ENCODE data around the gene NUAK2.

NUAK2 gene

DNA sequence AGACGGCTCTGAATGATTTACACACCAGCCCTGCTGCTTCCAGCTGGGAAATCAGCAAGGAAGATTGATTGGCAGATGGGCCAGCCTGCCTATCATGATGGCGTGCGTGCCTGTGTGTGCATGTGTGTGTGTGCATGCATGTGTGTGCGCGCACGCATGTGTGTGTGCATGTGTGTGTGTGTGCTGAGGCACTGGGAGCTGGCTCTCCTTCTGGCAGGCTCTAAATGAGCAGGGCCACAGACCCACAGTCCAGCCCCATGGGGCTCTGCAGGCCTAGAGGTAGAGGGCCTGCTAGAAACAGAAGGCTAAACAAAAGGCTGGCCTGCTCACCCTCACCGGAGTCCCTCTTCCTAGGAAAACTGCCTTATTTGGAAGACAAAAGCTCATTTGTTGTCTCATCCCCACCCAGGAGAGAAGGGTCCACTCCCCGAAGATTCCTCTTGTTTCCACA, 29.2 kb upstream of the NUAK2 start:
- H4K20me1 ChIP-seq (ENCODE audit: insufficient read depth, low read length) = no peaks in the 10 kb centered on the region
- no peaks in the 10 kb centered on the region for H3K9me3 ChIP-seq (ENCODE audit: low read length)
- H3K27ac ChIP-seq (ENCODE audit: low read depth, low read length, poor library complexity, severe bottlenecking) = no peak overlapping the region
- TF ChIP-seq, protein P1, sequence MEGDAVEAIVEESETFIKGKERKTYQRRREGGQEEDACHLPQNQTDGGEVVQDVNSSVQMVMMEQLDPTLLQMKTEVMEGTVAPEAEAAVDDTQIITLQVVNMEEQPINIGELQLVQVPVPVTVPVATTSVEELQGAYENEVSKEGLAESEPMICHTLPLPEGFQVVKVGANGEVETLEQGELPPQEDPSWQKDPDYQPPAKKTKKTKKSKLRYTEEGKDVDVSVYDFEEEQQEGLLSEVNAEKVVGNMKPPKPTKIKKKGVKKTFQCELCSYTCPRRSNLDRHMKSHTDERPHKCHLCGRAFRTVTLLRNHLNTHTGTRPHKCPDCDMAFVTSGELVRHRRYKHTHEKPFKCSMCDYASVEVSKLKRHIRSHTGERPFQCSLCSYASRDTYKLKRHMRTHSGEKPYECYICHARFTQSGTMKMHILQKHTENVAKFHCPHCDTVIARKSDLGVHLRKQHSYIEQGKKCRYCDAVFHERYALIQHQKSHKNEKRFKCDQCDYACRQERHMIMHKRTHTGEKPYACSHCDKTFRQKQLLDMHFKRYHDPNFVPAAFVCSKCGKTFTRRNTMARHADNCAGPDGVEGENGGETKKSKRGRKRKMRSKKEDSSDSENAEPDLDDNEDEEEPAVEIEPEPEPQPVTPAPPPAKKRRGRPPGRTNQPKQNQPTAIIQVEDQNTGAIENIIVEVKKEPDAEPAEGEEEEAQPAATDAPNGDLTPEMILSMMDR (IDR thresholded peaks at IDR 0.05; ENCODE audit: low read length) = no peak
- no peak for TF ChIP-seq EZH2 (IDR thresholded peaks at IDR 0.05; ENCODE audit: borderline replicate concordance, low read length)
- no peak overlapping the region for H3K4me2 ChIP-seq (ENCODE audit: low read length)
- H2AFZ ChIP-seq (ENCODE audit: low read length) = no peak overlapping the region
- H3K9ac ChIP-seq (ENCODE audit: low read length) = no peak overlapping the region
- no peaks in the 10 kb centered on the region for H3K36me3 ChIP-seq (ENCODE audit: insufficient read depth, low read length)
- no peaks in the 10 kb centered on the region for H3F3A ChIP-seq (ENCODE audit: insufficient read depth, low read length)
- H3K4me3 ChIP-seq (ENCODE audit: low read depth, low read length, poor library complexity, severe bottlenecking) = no peak overlapping the region
- no peaks in the 10 kb centered on the region for H3K9me2 ChIP-seq (ENCODE audit: low read depth, low read length)
- H3K79me2 ChIP-seq (ENCODE audit: insufficient read depth, low read length) = no peaks in the 10 kb centered on the region
- H3K4me1 ChIP-seq (ENCODE audit: insufficient read depth, low read length, severe bottlenecking) = no peaks in the 10 kb centered on the region
- H3K27me3 ChIP-seq (ENCODE audit: insufficient read depth, low read length) = peaks cover 5% of the 10 kb centered on the region; the same call in 1 of the 2 replicates

- Histone ChIP-seq H3K4me1 (ENCODE audit: insufficient read depth, low read length, severe bottlenecking) (no peaks in the 10 kb centered on the region), H4K20me1 (ENCODE audit: insufficient read depth, low read length) (no peaks in the 10 kb centered on the region), H3K27me3 (ENCODE audit: insufficient read depth, low read length) (peaks cover 5% of the 10 kb centered on the region; the same call in 1 of the 2 replicates), H3K9me2 (ENCODE audit: low read depth, low read length) (no peaks in the 10 kb centered on the region), H3F3A (ENCODE audit: insufficient read depth, low read length) (no peaks in the 10 kb centered on the region), H3K36me3 (ENCODE audit: insufficient read depth, low read length) (no peaks in the 10 kb centered on the region), H3K4me2 (ENCODE audit: low read length) (no peak overlapping the region), H3K9ac (ENCODE audit: low read length) (no peak overlapping the region), H3K79me2 (ENCODE audit: insufficient read depth, low read length) (no peaks in the 10 kb centered on the region), H3K9me3 (ENCODE audit: low read length) (no peaks in the 10 kb centered on the region), H3K27ac (ENCODE audit: low read depth, low read length, poor library complexity, severe bottlenecking) (no peak overlapping the region), H3K4me3 (ENCODE audit: low read depth, low read length, poor library complexity, severe bottlenecking) (no peak overlapping the region), H2AFZ (ENCODE audit: low read length) (no peak overlapping the region)
- TF ChIP-seq, protein P1 (IDR thresholded peaks at IDR 0.05; ENCODE audit: low read length) = no peak
- no peak for TF ChIP-seq EZH2 (IDR thresholded peaks at IDR 0.05; ENCODE audit: borderline replicate concordance, low read length)
Measured at GRCh38 chr1:205350124-205350523, 28.6 kb upstream of the NUAK2 start.

DNA sequence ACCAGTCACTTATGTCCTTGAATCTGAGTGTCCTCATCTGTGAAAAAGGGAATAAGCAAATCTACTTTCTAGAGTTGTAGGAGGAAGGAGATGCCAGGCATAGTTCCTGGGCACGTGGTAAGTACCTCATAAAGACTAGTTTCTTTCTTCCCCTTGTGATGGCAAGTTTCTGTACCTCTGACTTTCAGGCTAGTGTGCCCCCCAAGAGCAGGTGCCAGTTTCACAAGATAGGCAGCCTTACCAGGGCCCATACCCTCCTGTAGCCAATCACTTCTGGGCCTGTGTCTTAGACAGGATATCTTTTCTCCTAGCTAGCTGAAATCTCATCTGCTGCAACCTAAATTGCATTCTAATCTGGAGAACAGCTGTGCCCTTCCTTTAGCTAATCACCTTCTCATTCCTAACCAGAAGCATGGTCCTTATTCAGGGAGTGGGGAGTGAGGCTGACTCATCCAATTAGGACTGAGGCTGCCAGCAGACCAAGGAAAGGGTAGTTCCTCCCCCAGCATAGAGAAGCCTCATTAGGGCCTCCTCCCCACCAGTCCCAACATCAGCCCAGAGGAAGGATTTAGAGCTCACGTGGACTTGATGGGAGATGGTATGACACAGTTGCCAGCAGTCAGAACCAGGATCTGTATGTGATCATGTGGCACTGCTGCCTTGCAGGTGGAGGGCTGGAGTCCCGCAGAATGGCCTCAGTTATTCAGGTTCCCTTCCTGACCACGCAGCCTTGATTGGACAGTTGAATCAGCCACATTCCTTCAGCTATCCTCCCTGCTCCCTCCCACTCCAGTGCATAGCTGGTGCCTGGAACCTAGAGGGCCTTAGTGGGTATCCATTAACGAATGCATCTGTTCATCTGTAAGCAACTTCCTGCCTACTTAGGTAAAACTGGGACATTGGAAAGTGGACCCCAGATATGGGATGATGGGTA, 27.3 kb upstream of the NUAK2 start:
- Histone ChIP-seq H4K20me1 (ENCODE audit: insufficient read depth, low read length) (no peaks in the 10 kb centered on the region), H3K4me2 (ENCODE audit: low read length) (no peak overlapping the region), H3K4me1 (ENCODE audit: insufficient read depth, low read length, severe bottlenecking) (no peaks in the 10 kb centered on the region), H3K9me2 (ENCODE audit: low read depth, low read length) (no peaks in the 10 kb centered on the region), H3F3A (ENCODE audit: insufficient read depth, low read length) (no peaks in the 10 kb centered on the region), H3K36me3 (ENCODE audit: insufficient read depth, low read length) (no peaks in the 10 kb centered on the region), H3K27me3 (ENCODE audit: insufficient read depth, low read length) (peaks cover 5% of the 10 kb centered on the region; the same call in 1 of the 2 replicates), H3K9me3 (ENCODE audit: low read length) (no peaks in the 10 kb centered on the region), H3K79me2 (ENCODE audit: insufficient read depth, low read length) (no peaks in the 10 kb centered on the region), H3K27ac (ENCODE audit: low read depth, low read length, poor library complexity, severe bottlenecking) (no peak overlapping the region), H2AFZ (ENCODE audit: low read length) (no peak overlapping the region), H3K9ac (ENCODE audit: low read length) (no peak overlapping the region), H3K4me3 (ENCODE audit: low read depth, low read length, poor library complexity, severe bottlenecking) (no peak overlapping the region)
- no peak for TF ChIP-seq EZH2 (IDR thresholded peaks at IDR 0.05; ENCODE audit: borderline replicate concordance, low read length)
- TF ChIP-seq, protein P1 (IDR thresholded peaks at IDR 0.05; ENCODE audit: low read length) = no peak

All from OCI-LY1 (cell line).